Measurements from ENCODE around the gene AKAP13. TPM values are rescaled to one million over a fixed set of nuclear protein-coding genes. Genes with fewer than 3 reads are reported as not detected.

The AKAP13 gene
- total RNA-seq, 1 experiment from 2014 or later, result 47.3 TPM

GRCh38 chr15:85745023-85745422 lies 364.6 kb downstream of the AKAP13 start:
- no peaks in the 10 kb centered on the region for H3K23me2 ChIP-seq (ENCODE audit: insufficient read length, low read depth, low read length, poor library complexity, severe bottlenecking)
- no peak overlapping the region for H3K18ac ChIP-seq (ENCODE audit: insufficient read length, low read depth, low read length)
- no peak for TF ChIP-seq CTCF (conservative IDR thresholded peaks at IDR 0.05)
- no peak overlapping the region for H2BK120ac ChIP-seq (ENCODE audit: low read depth, low read length, poor library complexity, severe bottlenecking)
- H3K27ac Mint-ChIP-seq, result no peak overlapping the region
- H3K27ac ChIP-seq (ENCODE audit: insufficient read length, low read depth, low read length), result no peak overlapping the region
- H3K79me2 ChIP-seq (ENCODE audit: insufficient read depth, low read length), result no peaks in the 10 kb centered on the region
- no peak overlapping the region for H2AFZ ChIP-seq (ENCODE audit: low read length)
- no peak overlapping the region for H2BK5ac ChIP-seq (ENCODE audit: insufficient read length, low read length)
- peaks cover 38 to 43% of the 10 kb centered on the region in 2 experiments for H3K4me1 Mint-ChIP-seq
- peaks cover 2% of the 10 kb centered on the region; the same call in 1 of the 2 replicates for H3K4me1 ChIP-seq (ENCODE audit: insufficient read depth, low read length)
- H4K20me1 ChIP-seq (ENCODE audit: control insufficient read depth, insufficient read depth, insufficient read length), result no peaks in the 10 kb centered on the region
- no peaks in the 10 kb centered on the region for H3K27me3 Mint-ChIP-seq (ENCODE audit: low read depth)
- H2BK15ac ChIP-seq (ENCODE audit: low read depth, low read length), result no peak overlapping the region
- no peak overlapping the region for H4K91ac ChIP-seq (ENCODE audit: insufficient read length, low read depth, low read length)
- DNase-seq, result no peak
- no peak overlapping the region for H3K23ac ChIP-seq (ENCODE audit: insufficient read length, low read depth, low read length)
- H2BK20ac ChIP-seq (ENCODE audit: low read depth, low read length, poor library complexity, severe bottlenecking), result no peak overlapping the region
- WGBS (ENCODE audit: extremely low coverage, insufficient read length, low lambda C conversion rate), result no CpG with 5 or more reads among the region's 12 CpGs
- H2AK5ac ChIP-seq (ENCODE audit: insufficient read length, low read length), result no peak overlapping the region
- H3K79me1 ChIP-seq (ENCODE audit: insufficient read depth, low read depth, low read length, poor library complexity, severe bottlenecking), result no peaks in the 10 kb centered on the region
- H3K9ac ChIP-seq (ENCODE audit: extremely low read depth, insufficient read length, low read length), result no peak overlapping the region
- H3K14ac ChIP-seq (ENCODE audit: insufficient read depth, low read length), result no peak overlapping the region
- H3K4ac ChIP-seq (ENCODE audit: low read depth, low read length), result no peak overlapping the region
- H3K4me2 ChIP-seq (ENCODE audit: insufficient read depth, insufficient read length, low read length), result no peak overlapping the region
- H3K27me3 ChIP-seq (ENCODE audit: insufficient read depth, low read length), result no peaks in the 10 kb centered on the region
- no peak overlapping the region for H2BK12ac ChIP-seq (ENCODE audit: insufficient read length, low read depth, low read length)
- peaks cover 23 to 64% (median 60%) of the 10 kb centered on the region in 3 experiments; a peak in 6 of 7 replicates for H3K36me3 Mint-ChIP-seq (ENCODE audit: insufficient read depth in 1 of 3, low read depth in 3 of 3)
- H4K5ac ChIP-seq (ENCODE audit: insufficient read length, low read depth, low read length), result no peak overlapping the region
- no peak overlapping the region for H3K56ac ChIP-seq (ENCODE audit: insufficient read length, low read depth, low read length)
- no peak overlapping the region for H4K8ac ChIP-seq (replicated peaks; ENCODE audit: insufficient read length, low read depth, low read length)
- no peaks in the 10 kb centered on the region for H3K9me3 ChIP-seq (ENCODE audit: control insufficient read depth, low read depth, low read length)
- no peak overlapping the region for H3T11ph ChIP-seq (ENCODE audit: low read length)
- H3K4me3 Mint-ChIP-seq, result no peak overlapping the region
- H3K9me3 Mint-ChIP-seq, result no peaks in the 10 kb centered on the region
